ENCODE results near the gene PTPRN2. TPM values are rescaled to one million over a fixed set of nuclear protein-coding genes. Genes with fewer than 3 reads are reported as not detected.
"Not testable (repeated sequence)": the region's sequence is repeated elsewhere in the genome, so short reads cannot be mapped to it uniquely, and the experiment has no call there.

The PTPRN2 gene
- total RNA-seq, 2 experiments from 2014 or later: 4.7 to 4.8 TPM

GRCh38 chr7:158407581-158408317, 179.9 kb downstream of the PTPRN2 start:
- H3K36me3 Mint-ChIP-seq (ENCODE audit: low read depth): no peaks in the 10 kb centered on the region
- POLR2A ChIA-PET: no interaction called here
- H3K27ac Mint-ChIP-seq: no peak overlapping the region
- no peak overlapping the region for H3K4me3 Mint-ChIP-seq
- no peaks in the 10 kb centered on the region for H3K9me3 Mint-ChIP-seq
- no peak for DNase-seq
- CTCF ChIA-PET: no interaction called here
- no peaks in the 10 kb centered on the region for H3K4me1 Mint-ChIP-seq
- no peaks in the 10 kb centered on the region for H3K27me3 Mint-ChIP-seq

- Mint-ChIP-seq H3K4me1 (no peaks in the 10 kb centered on the region), H3K9me3 (no peaks in the 10 kb centered on the region), H3K27ac (no peak overlapping the region), H3K27me3 (no peaks in the 10 kb centered on the region), H3K36me3 (ENCODE audit: low read depth) (no peaks in the 10 kb centered on the region), H3K4me3 (no peak overlapping the region)
- POLR2A ChIA-PET: no interaction called here
- DNase-seq: no peak
- CTCF ChIA-PET: no interaction called here
These were observed 180.8 kb downstream of the PTPRN2 start for GRCh38 chr7:158406801-158407200.

DNA sequence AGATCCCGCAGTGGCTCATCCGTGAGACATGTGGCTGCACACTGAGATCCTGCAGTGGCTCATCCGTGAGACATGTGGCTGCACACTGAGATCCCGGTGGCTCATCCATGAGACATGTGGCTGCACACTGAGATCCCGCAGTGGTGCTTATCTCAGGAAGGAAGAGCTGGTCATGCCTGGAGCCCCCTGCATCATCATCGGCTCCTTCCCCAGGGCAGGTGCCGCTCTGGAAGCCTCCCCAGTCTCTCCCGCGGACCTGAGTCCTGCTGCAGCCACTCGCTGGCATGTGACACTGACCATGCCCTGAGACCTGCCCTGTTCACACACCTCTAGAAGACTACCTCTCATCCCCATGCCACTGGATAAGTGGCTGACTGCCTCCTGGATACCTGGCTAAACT, 181.3 kb downstream of the PTPRN2 start:
- no peak for DNase-seq
- no peaks in the 10 kb centered on the region for H3K27me3 Mint-ChIP-seq
- no peak overlapping the region for H3K27ac Mint-ChIP-seq
- ChIA-PET POLR2A (no interaction called here), CTCF (no interaction called here)
- H3K36me3 Mint-ChIP-seq (ENCODE audit: low read depth): no peaks in the 10 kb centered on the region
- H3K4me3 Mint-ChIP-seq: no peak overlapping the region
- H3K9me3 Mint-ChIP-seq: no peaks in the 10 kb centered on the region
- no peaks in the 10 kb centered on the region for H3K4me1 Mint-ChIP-seq

DNA sequence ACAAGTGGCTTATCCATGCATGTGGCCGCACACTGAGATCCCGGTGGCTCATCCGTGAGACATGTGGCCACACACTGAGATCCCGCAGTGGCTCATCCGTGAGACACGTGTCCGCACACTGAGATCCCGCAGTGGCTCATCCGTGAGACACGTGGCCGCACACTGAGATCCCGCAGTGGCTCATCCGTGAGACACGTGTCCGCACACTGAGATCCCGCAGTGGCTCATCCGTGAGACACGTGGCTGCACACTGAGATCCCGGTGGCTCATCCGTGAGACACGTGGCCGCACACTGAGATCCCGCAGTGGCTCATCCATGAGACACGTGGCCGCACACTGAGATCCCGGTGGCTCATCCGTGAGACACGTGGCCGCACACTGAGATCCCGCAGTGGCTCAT, 181.9 kb downstream of the PTPRN2 start:
- H3K9me3 Mint-ChIP-seq; DNase-seq; H3K4me1 Mint-ChIP-seq; H3K27me3 Mint-ChIP-seq; H3K36me3 Mint-ChIP-seq (ENCODE audit: low read depth); POLR2A ChIA-PET; H3K27ac Mint-ChIP-seq; H3K4me3 Mint-ChIP-seq; CTCF ChIA-PET: not testable (repeated sequence)

GRCh38 chr7:158405324-158405723, 182.3 kb downstream of the PTPRN2 start:
- H3K9me3 Mint-ChIP-seq: no peaks in the 10 kb centered on the region
- no peak for DNase-seq
- no peaks in the 10 kb centered on the region for H3K4me1 Mint-ChIP-seq
- no peaks in the 10 kb centered on the region for H3K36me3 Mint-ChIP-seq (ENCODE audit: low read depth)
- H3K27me3 Mint-ChIP-seq: no peaks in the 10 kb centered on the region
- H3K27ac Mint-ChIP-seq: no peak overlapping the region
- ChIA-PET POLR2A (no interaction called here), CTCF (no interaction called here)
- H3K4me3 Mint-ChIP-seq: no peak overlapping the region

DNA sequence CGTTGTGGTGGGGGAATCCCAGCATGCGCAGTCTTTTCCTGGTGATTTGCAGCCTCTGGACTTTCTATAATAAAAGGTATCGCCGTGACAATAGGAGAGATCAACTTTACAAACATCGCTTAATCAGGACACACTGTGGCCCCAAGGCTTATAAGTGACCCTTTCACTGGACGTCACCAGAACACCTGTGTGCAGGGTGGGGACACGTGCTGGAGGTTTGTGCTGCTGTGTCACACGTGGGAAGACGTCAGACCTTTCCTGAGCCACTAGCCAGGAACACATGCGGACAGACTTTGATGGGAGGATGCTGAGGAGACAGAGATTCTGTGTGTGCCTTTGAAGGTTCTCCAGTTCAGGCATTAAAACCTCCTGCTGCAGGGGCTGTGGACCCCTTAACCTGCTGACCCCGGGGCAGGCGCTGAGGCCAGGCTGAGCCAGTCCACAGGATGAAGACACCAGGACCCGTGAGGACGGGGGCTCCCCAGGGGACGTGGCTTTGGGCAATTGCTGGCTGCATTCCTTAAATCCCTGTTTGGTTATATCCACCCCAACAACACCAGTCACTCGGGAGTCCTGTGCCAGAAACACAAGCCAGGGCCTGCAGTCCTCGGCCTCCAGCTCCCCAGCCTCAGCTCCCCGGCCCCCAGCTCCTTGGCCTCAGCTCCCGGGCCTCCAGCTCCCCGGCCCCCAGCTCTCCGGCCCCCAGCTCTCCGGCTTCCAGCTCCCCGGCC, 183.4 kb downstream of the PTPRN2 start:
- ChIA-PET POLR2A (no interaction called here), CTCF (no interaction called here)
- Mint-ChIP-seq H3K9me3 (peaks cover 2% of the 10 kb centered on the region), H3K4me3 (no peak overlapping the region), H3K36me3 (ENCODE audit: low read depth) (no peaks in the 10 kb centered on the region), H3K27ac (no peak overlapping the region), H3K4me1 (no peaks in the 10 kb centered on the region), H3K27me3 (no peaks in the 10 kb centered on the region)
- DNase-seq: no peak

GRCh38 chr7:158403013-158403821, 184.4 kb downstream of the PTPRN2 start:
- Mint-ChIP-seq H3K4me3 (no peak overlapping the region), H3K27me3 (no peaks in the 10 kb centered on the region), H3K9me3 (peaks cover 7% of the 10 kb centered on the region), H3K27ac (no peak overlapping the region), H3K4me1 (no peaks in the 10 kb centered on the region), H3K36me3 (ENCODE audit: low read depth) (no peaks in the 10 kb centered on the region)
- ChIA-PET CTCF (no interaction called here), POLR2A (no interaction called here)
- no peak for DNase-seq

DNA sequence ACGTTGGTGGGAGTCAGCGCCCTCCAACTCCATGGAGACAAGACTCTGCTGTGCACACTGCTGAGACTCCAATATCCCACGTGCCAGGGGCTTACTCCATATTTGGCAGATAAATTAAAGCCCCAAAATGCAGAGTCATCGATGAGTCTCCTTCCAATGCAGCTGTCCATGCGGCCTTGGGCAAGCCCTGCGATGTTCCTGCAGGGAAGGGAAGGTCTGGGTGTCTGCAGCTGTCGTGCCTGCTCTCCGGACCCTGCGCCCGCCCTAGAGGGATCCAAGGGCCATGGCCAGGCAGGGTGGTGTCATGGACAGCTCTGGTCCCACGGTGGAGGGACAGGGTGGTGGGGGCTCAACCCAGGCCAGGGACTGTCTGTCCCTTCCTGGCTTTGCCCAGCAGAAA, 185.2 kb downstream of the PTPRN2 start:
- no peaks in the 10 kb centered on the region for H3K27me3 Mint-ChIP-seq
- ChIA-PET CTCF (no interaction called here), POLR2A (no interaction called here)
- no peaks in the 10 kb centered on the region for H3K36me3 Mint-ChIP-seq (ENCODE audit: low read depth)
- peaks cover 7% of the 10 kb centered on the region for H3K9me3 Mint-ChIP-seq
- H3K4me1 Mint-ChIP-seq: no peaks in the 10 kb centered on the region
- H3K4me3 Mint-ChIP-seq: no peak overlapping the region
- no peak overlapping the region for H3K27ac Mint-ChIP-seq
- DNase-seq: no peak

GRCh38 chr7:158401826-158402225, 185.8 kb downstream of the PTPRN2 start:
- H3K36me3 Mint-ChIP-seq (ENCODE audit: low read depth): no peaks in the 10 kb centered on the region
- no peak for DNase-seq
- ChIA-PET POLR2A (no interaction called here), CTCF (no interaction called here)
- no peak overlapping the region for H3K27ac Mint-ChIP-seq
- H3K4me3 Mint-ChIP-seq: no peak overlapping the region
- no peaks in the 10 kb centered on the region for H3K27me3 Mint-ChIP-seq
- H3K4me1 Mint-ChIP-seq: no peaks in the 10 kb centered on the region
- peaks cover 7% of the 10 kb centered on the region for H3K9me3 Mint-ChIP-seq

GRCh38 chr7:158401295-158401694, 186.3 kb downstream of the PTPRN2 start:
- POLR2A ChIA-PET: no interaction called here
- Mint-ChIP-seq H3K9me3 (peaks cover 7% of the 10 kb centered on the region), H3K27ac (no peak overlapping the region), H3K4me3 (no peak overlapping the region), H3K27me3 (no peaks in the 10 kb centered on the region), H3K36me3 (ENCODE audit: low read depth) (no peaks in the 10 kb centered on the region), H3K4me1 (no peaks in the 10 kb centered on the region)
- CTCF ChIA-PET: no interaction called here
- no peak for DNase-seq

- ChIA-PET CTCF (no interaction called here), POLR2A (interaction anchor here (1.0 kb wide), 1 partner anchor 14 kb away, joined by 3 read pairs; no protein-coding TSS in a partner anchor)
- H3K27me3 Mint-ChIP-seq: no peaks in the 10 kb centered on the region
These were observed 186.9 kb downstream of the PTPRN2 start for GRCh38 chr7:158400601-158401225.

DNA sequence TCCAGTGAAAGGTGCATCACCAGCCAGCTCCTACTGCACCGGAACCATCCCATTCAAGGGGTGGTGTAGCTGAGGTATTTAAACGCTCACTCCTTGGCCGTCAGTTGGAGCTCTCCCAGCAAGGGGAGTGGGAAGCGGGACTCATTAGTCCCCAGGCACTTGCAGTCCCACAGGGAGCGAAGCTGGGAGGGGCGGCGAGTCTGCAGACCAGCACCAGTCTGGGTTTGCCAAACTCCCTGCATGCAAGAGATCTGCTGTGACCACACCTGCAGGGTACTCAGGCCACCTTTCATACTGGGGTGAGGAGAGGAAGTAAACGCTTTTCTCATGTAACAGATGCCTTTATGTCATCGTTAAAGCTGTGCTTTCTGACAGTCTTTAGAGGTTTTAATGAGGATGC, 187.9 kb downstream of the PTPRN2 start:
- H3K9me3 Mint-ChIP-seq: peaks cover 7% of the 10 kb centered on the region
- H3K27ac Mint-ChIP-seq: no peak overlapping the region
- ChIA-PET POLR2A (interaction anchor here (1.0 kb wide), 1 partner anchor 13 kb away, joined by 3 read pairs; no protein-coding TSS in a partner anchor), CTCF (no interaction called here)
- H3K36me3 Mint-ChIP-seq (ENCODE audit: low read depth): no peaks in the 10 kb centered on the region
- no peak for DNase-seq
- no peak overlapping the region for H3K4me3 Mint-ChIP-seq
- H3K4me1 Mint-ChIP-seq: no peaks in the 10 kb centered on the region
- H3K27me3 Mint-ChIP-seq: no peaks in the 10 kb centered on the region

More at GRCh38 chr7:158400601-158401225, 186.9 kb downstream of the PTPRN2 start:
- Mint-ChIP-seq H3K27ac (no peak overlapping the region), H3K4me1 (no peaks in the 10 kb centered on the region), H3K36me3 (ENCODE audit: low read depth) (no peaks in the 10 kb centered on the region), H3K9me3 (peaks cover 7% of the 10 kb centered on the region), H3K4me3 (no peak overlapping the region)
- no peak for DNase-seq

GRCh38 chr7:158398750-158399149, 188.9 kb downstream of the PTPRN2 start:
- peaks cover 7% of the 10 kb centered on the region for H3K9me3 Mint-ChIP-seq
- H3K27me3 Mint-ChIP-seq: no peaks in the 10 kb centered on the region
- H3K27ac Mint-ChIP-seq: no peak overlapping the region
- DNase-seq: no peak
- POLR2A ChIA-PET: no interaction called here
- CTCF ChIA-PET: no interaction called here
- H3K4me3 Mint-ChIP-seq: no peak overlapping the region
- H3K4me1 Mint-ChIP-seq: no peaks in the 10 kb centered on the region
- no peaks in the 10 kb centered on the region for H3K36me3 Mint-ChIP-seq (ENCODE audit: low read depth)
